BLaER1 (cell line): ENCODE results near the gene PLEKHH1.

Source experiments
- H3K27ac ChIP-seq: shearing (Covaris generic); formaldehyde crosslinking; 2 replicates; pipeline ENCODE4 v1.8.1; 2022
- H3K27me3 ChIP-seq: shearing (Covaris generic); formaldehyde crosslinking; 2 replicates; pipeline ENCODE4 v1.8.1; 2022
- H3K36me3 ChIP-seq: shearing (Covaris generic); formaldehyde crosslinking; 2 replicates; pipeline ENCODE4 v1.8.1; 2022
- H3K4me1 ChIP-seq: shearing (Covaris generic); formaldehyde crosslinking; 2 replicates; pipeline ENCODE4 v1.8.1; 2022
- H3K4me2 ChIP-seq: shearing (Covaris generic); formaldehyde crosslinking; 2 replicates; pipeline ENCODE4 v1.8.1; 2022
- H3K4me3 ChIP-seq: shearing (Covaris generic); formaldehyde crosslinking; 2 replicates; pipeline ENCODE4 v1.8.1; 2022
- H3K9ac ChIP-seq: shearing (Covaris generic); formaldehyde crosslinking; 2 replicates; pipeline ENCODE4 v1.8.1; 2022
- H3K9me3 ChIP-seq: shearing (Covaris generic); formaldehyde crosslinking; 2 replicates; pipeline ENCODE4 v1.8.1; 2022
- H4K20me1 ChIP-seq: shearing (Covaris generic); formaldehyde crosslinking; 2 replicates; pipeline ENCODE4 v1.8.1; 2022
- Cebpa-rat ChIP-seq: shearing (Covaris generic); IDR thresholded peaks from 2 replicates; pipeline ENCODE4 v1.8.1; 2022

PLEKHH1 gene

GRCh38 chr14:67491741-67492507, 41.2 kb upstream of the PLEKHH1 start:
- Histone ChIP-seq H4K20me1 (no peaks in the 10 kb centered on the region), H3K27ac (no peak overlapping the region), H3K36me3 (peaks cover 17% of the 10 kb centered on the region; the same call in 1 of the 2 replicates), H3K9me3 (peaks cover 36% of the 10 kb centered on the region), H3K4me2 (no peak overlapping the region), H3K4me3 (no peak overlapping the region), H3K4me1 (peaks cover 37% of the 10 kb centered on the region), H3K9ac (no peak overlapping the region), H3K27me3 (no peaks in the 10 kb centered on the region)
- TF ChIP-seq Cebpa-rat, result no peak

- Histone ChIP-seq H3K9me3 (peaks cover 36% of the 10 kb centered on the region), H3K4me2 (no peak overlapping the region), H3K9ac (no peak overlapping the region), H3K27ac (no peak overlapping the region), H3K4me3 (no peak overlapping the region), H3K36me3 (peaks cover 17% of the 10 kb centered on the region; the same call in 1 of the 2 replicates), H3K27me3 (no peaks in the 10 kb centered on the region), H3K4me1 (peaks cover 31% of the 10 kb centered on the region), H4K20me1 (no peaks in the 10 kb centered on the region)
- TF ChIP-seq Cebpa-rat, result no peak
Measured at GRCh38 chr14:67492538-67492937, 40.6 kb upstream of the PLEKHH1 start.

GRCh38 chr14:67493092-67493717, 39.9 kb upstream of the PLEKHH1 start:
- H3K9ac ChIP-seq, result no peak overlapping the region

GRCh38 chr14:67495827-67496226, 37.3 kb upstream of the PLEKHH1 start:
- Histone ChIP-seq H4K20me1 (no peaks in the 10 kb centered on the region), H3K9ac (no peak overlapping the region), H3K4me3 (no peak overlapping the region), H3K4me1 (no peaks in the 10 kb centered on the region), H3K36me3 (peaks cover 17% of the 10 kb centered on the region; the same call in 1 of the 2 replicates), H3K4me2 (no peak overlapping the region), H3K27ac (no peak overlapping the region), H3K27me3 (no peaks in the 10 kb centered on the region), H3K9me3 (peaks cover 36% of the 10 kb centered on the region)
- TF ChIP-seq Cebpa-rat, result no peak

More at GRCh38 chr14:67493092-67493717, 39.9 kb upstream of the PLEKHH1 start:
- peaks cover 36% of the 10 kb centered on the region for H3K9me3 ChIP-seq
- peaks cover 17% of the 10 kb centered on the region; the same call in 1 of the 2 replicates for H3K36me3 ChIP-seq
- no peak overlapping the region for H3K4me3 ChIP-seq
- H4K20me1 ChIP-seq, result no peaks in the 10 kb centered on the region
- peaks cover 24% of the 10 kb centered on the region for H3K4me1 ChIP-seq
- no peaks in the 10 kb centered on the region for H3K27me3 ChIP-seq
- TF ChIP-seq Cebpa-rat, result no peak
- no peak overlapping the region for H3K4me2 ChIP-seq
- H3K27ac ChIP-seq, result no peak overlapping the region

- H3K9me3 ChIP-seq, result peaks cover 30% of the 10 kb centered on the region
- no peak for TF ChIP-seq Cebpa-rat
- H3K36me3 ChIP-seq, result peaks cover 17% of the 10 kb centered on the region; the same call in 1 of the 2 replicates
- H3K4me2 ChIP-seq, result no peak overlapping the region
- H4K20me1 ChIP-seq, result no peaks in the 10 kb centered on the region
- H3K27me3 ChIP-seq, result no peaks in the 10 kb centered on the region
- H3K4me1 ChIP-seq, result no peaks in the 10 kb centered on the region
- no peak overlapping the region for H3K9ac ChIP-seq
- no peak overlapping the region for H3K4me3 ChIP-seq
- H3K27ac ChIP-seq, result no peak overlapping the region
Measured at GRCh38 chr14:67497216-67497615, 35.9 kb upstream of the PLEKHH1 start.

- no peak overlapping the region for H3K9ac ChIP-seq
- no peak overlapping the region for H3K4me2 ChIP-seq
- no peaks in the 10 kb centered on the region for H4K20me1 ChIP-seq
- H3K27me3 ChIP-seq, result no peaks in the 10 kb centered on the region
- no peak overlapping the region for H3K27ac ChIP-seq
- peaks cover 17% of the 10 kb centered on the region; the same call in 1 of the 2 replicates for H3K36me3 ChIP-seq
- H3K4me3 ChIP-seq, result no peak overlapping the region
- no peak for TF ChIP-seq Cebpa-rat
- no peaks in the 10 kb centered on the region for H3K4me1 ChIP-seq
- peaks cover 25% of the 10 kb centered on the region for H3K9me3 ChIP-seq
Measured at GRCh38 chr14:67497716-67498115, 35.4 kb upstream of the PLEKHH1 start.

GRCh38 chr14:67500981-67501380, 32.1 kb upstream of the PLEKHH1 start:
- Histone ChIP-seq H3K4me2 (no peak overlapping the region), H3K9ac (no peak overlapping the region), H4K20me1 (no peaks in the 10 kb centered on the region), H3K36me3 (no peaks in the 10 kb centered on the region), H3K4me3 (no peak overlapping the region), H3K9me3 (no peaks in the 10 kb centered on the region), H3K27ac (no peak overlapping the region), H3K4me1 (no peaks in the 10 kb centered on the region), H3K27me3 (no peaks in the 10 kb centered on the region)
- no peak for TF ChIP-seq Cebpa-rat

GRCh38 chr14:67501670-67502069, 31.4 kb upstream of the PLEKHH1 start:
- no peak overlapping the region for H3K9ac ChIP-seq
- no peaks in the 10 kb centered on the region for H4K20me1 ChIP-seq
- no peak for TF ChIP-seq Cebpa-rat
- H3K27ac ChIP-seq, result no peak overlapping the region
- H3K27me3 ChIP-seq, result no peaks in the 10 kb centered on the region
- no peak overlapping the region for H3K4me3 ChIP-seq
- H3K4me1 ChIP-seq, result no peaks in the 10 kb centered on the region
- H3K4me2 ChIP-seq, result no peak overlapping the region
- no peaks in the 10 kb centered on the region for H3K36me3 ChIP-seq
- H3K9me3 ChIP-seq, result no peaks in the 10 kb centered on the region

GRCh38 chr14:67502867-67503266, 30.2 kb upstream of the PLEKHH1 start:
- Histone ChIP-seq H3K9me3 (no peaks in the 10 kb centered on the region), H3K27me3 (no peaks in the 10 kb centered on the region), H3K4me3 (no peak overlapping the region), H3K36me3 (no peaks in the 10 kb centered on the region), H3K27ac (no peak overlapping the region), H4K20me1 (no peaks in the 10 kb centered on the region), H3K4me2 (no peak overlapping the region), H3K4me1 (no peaks in the 10 kb centered on the region), H3K9ac (no peak overlapping the region)
- no peak for TF ChIP-seq Cebpa-rat

GRCh38 chr14:67503331-67503730, 29.8 kb upstream of the PLEKHH1 start:
- no peaks in the 10 kb centered on the region for H3K36me3 ChIP-seq
- H3K4me1 ChIP-seq, result no peaks in the 10 kb centered on the region
- H3K27ac ChIP-seq, result no peak overlapping the region
- H3K4me3 ChIP-seq, result no peak overlapping the region
- H3K27me3 ChIP-seq, result no peaks in the 10 kb centered on the region
- no peaks in the 10 kb centered on the region for H4K20me1 ChIP-seq
- no peak for TF ChIP-seq Cebpa-rat
- no peak overlapping the region for H3K9ac ChIP-seq
- H3K4me2 ChIP-seq, result no peak overlapping the region
- no peaks in the 10 kb centered on the region for H3K9me3 ChIP-seq
